ENCODE results near the gene GTF3C1. TPM values are rescaled to one million over a fixed set of nuclear protein-coding genes. Genes with fewer than 3 reads are reported as not detected.
A peak's percentile ranks its signal among the peaks of the same experiment; 100 is the strongest.

GTF3C1 gene
- total and polyA plus RNA-seq, 2 of the 13 experiments (the other 11 are each of a cell fraction or from before 2014, with no cell fraction given) = 29.2 to 72.7 TPM

GRCh38 chr16:27549746-27550581, at the start of gene GTF3C1, which contains the start of gene KATNIP (continued):
- TF ChIP-seq RARA (CRISPR knock-in tag; IDR thresholded peaks at IDR 0.05) = no peak; the same call in 1 of the 2 replicates
- TF ChIP-seq RFXAP (CRISPR knock-in tag; IDR thresholded peaks at IDR 0.05; ENCODE audit: borderline replicate concordance) = peak; percentile 91
- TF ChIP-seq ZNF788 (CRISPR knock-in tag; IDR thresholded peaks at IDR 0.05; ENCODE audit: borderline replicate concordance) = peak; percentile 75
- no peak for TF ChIP-seq SNRNP70 (IDR thresholded peaks at IDR 0.05; ENCODE audit: low read depth, low read length)
- peak; percentile 40; the same call in 1 of the 2 replicates for TF ChIP-seq FOSL2 (CRISPR knock-in tag; IDR thresholded peaks at IDR 0.05)
- peak; percentile 90 to 93 for TF ChIP-seq POLR2A (IDR thresholded peaks at IDR 0.05; ENCODE audit: insufficient read depth in 1 of 2, low read depth in 2 of 2, low read length in 2 of 2)
- TF ChIP-seq GABPA (IDR thresholded peaks at IDR 0.05; ENCODE audit: low read depth, low read length) = peak; percentile 89
- peak; percentile 97 for TF ChIP-seq GABPA (CRISPR knock-in tag; IDR thresholded peaks at IDR 0.05; ENCODE audit: low read depth)
- no peak for TF ChIP-seq DDIT3 (CRISPR knock-in tag; IDR thresholded peaks at IDR 0.05)
- peak; percentile 79; the same call in 1 of the 2 replicates for TF ChIP-seq ZBTB49 (CRISPR knock-in tag; IDR thresholded peaks at IDR 0.05; ENCODE audit: borderline replicate concordance)
- peak; percentile 6; the same call in 1 of the 2 replicates for TF ChIP-seq THRA (CRISPR knock-in tag; IDR thresholded peaks at IDR 0.05; ENCODE audit: borderline replicate concordance)
- TF ChIP-seq ZBTB1 (CRISPR knock-in tag; IDR thresholded peaks at IDR 0.05; ENCODE audit: borderline replicate concordance) = 0 out of 2 replicates have a peak, but pooled peaks have one; percentile 74
- peak; percentile 87 for TF ChIP-seq ZNF687 (CRISPR knock-in tag; IDR thresholded peaks at IDR 0.05)
- TF ChIP-seq ZNF337 (CRISPR knock-in tag; IDR thresholded peaks at IDR 0.05; ENCODE audit: borderline replicate concordance, low read depth) = 0 out of 2 replicates have a peak, but pooled peaks have one; percentile 38
- 0 out of 2 replicates have a peak, but pooled peaks have one; percentile 37 for TF ChIP-seq ZNF589 (CRISPR knock-in tag; conservative IDR thresholded peaks at IDR 0.05)
- peak; percentile 78 for TF ChIP-seq JUND (CRISPR knock-in tag; IDR thresholded peaks at IDR 0.05)
- peak; percentile 75; the same call in 1 of the 2 replicates for TF ChIP-seq SMAD1 (CRISPR knock-in tag; IDR thresholded peaks at IDR 0.05; ENCODE audit: borderline replicate concordance, low read depth)
- TF ChIP-seq HCFC1 (IDR thresholded peaks at IDR 0.05; ENCODE audit: low read depth, low read length) = peak; percentile 44
- TF ChIP-seq ZNF644 (CRISPR knock-in tag; IDR thresholded peaks at IDR 0.05; ENCODE audit: low read depth) = 0 out of 2 replicates have a peak, but pooled peaks have one; percentile 27
- no peak for TF ChIP-seq KDM6A (CRISPR knock-in tag; IDR thresholded peaks at IDR 0.05; ENCODE audit: low read depth)
- TF ChIP-seq HNF4A (CRISPR knock-in tag; IDR thresholded peaks at IDR 0.05) = peak; percentile 8; the same call in 1 of the 2 replicates
- peak; percentile 94 for TF ChIP-seq ZFY (CRISPR knock-in tag; IDR thresholded peaks at IDR 0.05)

Data from HepG2 (cell line).